ENCODE measurements around the gene TBL1XR1. TPM values are rescaled to one million over a fixed set of nuclear protein-coding genes. Genes with fewer than 3 reads are reported as not detected.

TBL1XR1 gene
- total RNA-seq, 1 experiment from 2014 or later = 192 TPM

DNA sequence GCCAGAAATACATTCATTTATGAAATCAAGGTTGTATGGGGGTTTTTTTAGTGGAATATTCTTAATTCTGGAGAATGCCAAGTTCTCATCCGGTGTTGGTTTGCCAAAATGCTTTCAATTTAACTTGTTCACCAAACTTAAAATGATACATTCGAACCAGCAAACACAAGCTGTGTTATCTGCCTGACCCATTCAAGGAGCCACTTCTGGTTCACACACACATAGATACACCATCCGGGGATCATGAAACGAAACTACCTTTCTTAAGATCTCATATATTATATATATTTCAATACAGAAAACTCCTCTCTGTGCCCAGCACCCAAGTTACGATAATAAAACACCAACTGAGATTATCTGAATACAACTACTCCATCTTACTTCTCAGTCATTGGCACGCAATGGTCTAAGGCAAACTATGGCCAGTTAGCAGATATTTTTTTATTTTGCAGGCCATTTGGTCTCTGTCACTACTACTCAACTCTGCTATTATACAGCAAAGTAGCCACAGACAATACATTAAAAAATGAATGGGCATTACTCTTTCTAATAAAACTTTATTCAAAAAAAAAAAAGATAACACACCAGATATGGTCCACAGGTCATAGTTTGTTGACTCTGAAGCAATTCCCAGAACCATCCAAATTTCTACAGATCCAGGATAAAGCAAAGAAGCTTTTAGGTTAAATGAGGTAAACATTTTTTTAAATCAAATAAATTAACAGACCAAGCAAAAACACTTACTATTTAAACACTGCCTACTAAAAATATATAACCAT lies 89.6 kb downstream of the TBL1XR1 start:
- H3K4me3 ChIP-seq (ENCODE audit: low read depth in 2 of 2, low read length in 2 of 2) = no peak overlapping the region
- BruUV-seq (replicated peaks) = no TSS peak
- ChIA-PET CTCF (no interaction called here), POLR2A (no interaction called here)
- ATAC-seq (no peak), DNase-seq (ENCODE audit: low read depth, low spot score) (no peak)
- peaks cover 67% of the 10 kb centered on the region for H3K4me1 ChIP-seq (ENCODE audit: control insufficient read depth, insufficient read depth, low read length)
- H3K9me3 ChIP-seq (ENCODE audit: control insufficient read depth, insufficient read depth, low read depth, low read length) = no peaks in the 10 kb centered on the region
- TF ChIP-seq SIN3A (IDR thresholded peaks at IDR 0.05; ENCODE audit: borderline replicate concordance, insufficient read depth, low read depth, low read length) (no peak), TCF7L2 (IDR thresholded peaks at IDR 0.05; ENCODE audit: low read depth, low read length) (no peak), POLR2AphosphoS5 (IDR thresholded peaks at IDR 0.05; ENCODE audit: low read depth, low read length) (no peak)
- TF ChIP-seq, protein P1, sequence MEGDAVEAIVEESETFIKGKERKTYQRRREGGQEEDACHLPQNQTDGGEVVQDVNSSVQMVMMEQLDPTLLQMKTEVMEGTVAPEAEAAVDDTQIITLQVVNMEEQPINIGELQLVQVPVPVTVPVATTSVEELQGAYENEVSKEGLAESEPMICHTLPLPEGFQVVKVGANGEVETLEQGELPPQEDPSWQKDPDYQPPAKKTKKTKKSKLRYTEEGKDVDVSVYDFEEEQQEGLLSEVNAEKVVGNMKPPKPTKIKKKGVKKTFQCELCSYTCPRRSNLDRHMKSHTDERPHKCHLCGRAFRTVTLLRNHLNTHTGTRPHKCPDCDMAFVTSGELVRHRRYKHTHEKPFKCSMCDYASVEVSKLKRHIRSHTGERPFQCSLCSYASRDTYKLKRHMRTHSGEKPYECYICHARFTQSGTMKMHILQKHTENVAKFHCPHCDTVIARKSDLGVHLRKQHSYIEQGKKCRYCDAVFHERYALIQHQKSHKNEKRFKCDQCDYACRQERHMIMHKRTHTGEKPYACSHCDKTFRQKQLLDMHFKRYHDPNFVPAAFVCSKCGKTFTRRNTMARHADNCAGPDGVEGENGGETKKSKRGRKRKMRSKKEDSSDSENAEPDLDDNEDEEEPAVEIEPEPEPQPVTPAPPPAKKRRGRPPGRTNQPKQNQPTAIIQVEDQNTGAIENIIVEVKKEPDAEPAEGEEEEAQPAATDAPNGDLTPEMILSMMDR (IDR thresholded peaks at IDR 0.05) = no peak
- TF ChIP-seq, protein P2, sequence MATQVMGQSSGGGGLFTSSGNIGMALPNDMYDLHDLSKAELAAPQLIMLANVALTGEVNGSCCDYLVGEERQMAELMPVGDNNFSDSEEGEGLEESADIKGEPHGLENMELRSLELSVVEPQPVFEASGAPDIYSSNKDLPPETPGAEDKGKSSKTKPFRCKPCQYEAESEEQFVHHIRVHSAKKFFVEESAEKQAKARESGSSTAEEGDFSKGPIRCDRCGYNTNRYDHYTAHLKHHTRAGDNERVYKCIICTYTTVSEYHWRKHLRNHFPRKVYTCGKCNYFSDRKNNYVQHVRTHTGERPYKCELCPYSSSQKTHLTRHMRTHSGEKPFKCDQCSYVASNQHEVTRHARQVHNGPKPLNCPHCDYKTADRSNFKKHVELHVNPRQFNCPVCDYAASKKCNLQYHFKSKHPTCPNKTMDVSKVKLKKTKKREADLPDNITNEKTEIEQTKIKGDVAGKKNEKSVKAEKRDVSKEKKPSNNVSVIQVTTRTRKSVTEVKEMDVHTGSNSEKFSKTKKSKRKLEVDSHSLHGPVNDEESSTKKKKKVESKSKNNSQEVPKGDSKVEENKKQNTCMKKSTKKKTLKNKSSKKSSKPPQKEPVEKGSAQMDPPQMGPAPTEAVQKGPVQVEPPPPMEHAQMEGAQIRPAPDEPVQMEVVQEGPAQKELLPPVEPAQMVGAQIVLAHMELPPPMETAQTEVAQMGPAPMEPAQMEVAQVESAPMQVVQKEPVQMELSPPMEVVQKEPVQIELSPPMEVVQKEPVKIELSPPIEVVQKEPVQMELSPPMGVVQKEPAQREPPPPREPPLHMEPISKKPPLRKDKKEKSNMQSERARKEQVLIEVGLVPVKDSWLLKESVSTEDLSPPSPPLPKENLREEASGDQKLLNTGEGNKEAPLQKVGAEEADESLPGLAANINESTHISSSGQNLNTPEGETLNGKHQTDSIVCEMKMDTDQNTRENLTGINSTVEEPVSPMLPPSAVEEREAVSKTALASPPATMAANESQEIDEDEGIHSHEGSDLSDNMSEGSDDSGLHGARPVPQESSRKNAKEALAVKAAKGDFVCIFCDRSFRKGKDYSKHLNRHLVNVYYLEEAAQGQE (IDR thresholded peaks at IDR 0.05; ENCODE audit: insufficient read depth in 1 of 2, low read depth in 2 of 2, low read length in 1 of 2) = no peak
- H3K36me3 ChIP-seq (ENCODE audit: control insufficient read depth, insufficient read depth, low read length) = no peaks in the 10 kb centered on the region
- H3K27ac ChIP-seq (ENCODE audit: low read length) = no peak overlapping the region; the same call in 1 of the 2 replicates
- intact Hi-C loops (cut with micrococcal nuclease; ENCODE audit: unreplicated experiment) = no loop called here
- H3K27me3 ChIP-seq (ENCODE audit: control insufficient read depth, insufficient read depth, low read length) = no peaks in the 10 kb centered on the region
- in situ Hi-C loops (cut with HindIII; ENCODE audit: low pct_unique_long_range_greater_than_20kb, low sequenced_read_pairs) = no loop called here

DNA sequence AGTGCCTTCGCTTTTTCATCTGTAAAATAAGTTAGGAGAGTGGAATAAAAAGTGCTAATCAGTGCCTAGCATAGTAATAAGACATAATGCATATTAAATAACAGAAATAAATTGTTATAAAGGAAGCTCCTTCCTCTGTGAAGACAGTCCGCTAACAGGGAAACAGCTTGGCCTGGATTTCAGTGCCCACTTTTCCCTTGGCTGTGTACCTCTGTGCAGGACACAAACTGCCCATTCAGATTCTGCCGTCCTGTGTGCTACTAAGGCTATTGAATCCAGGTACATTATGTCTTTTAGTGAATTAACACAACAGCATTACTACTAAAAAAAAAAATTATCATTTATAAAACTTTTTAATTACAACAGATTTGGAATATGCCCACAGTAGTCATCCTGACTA lies 90.7 kb downstream of the TBL1XR1 start:
- Histone ChIP-seq H3K4me3 (ENCODE audit: low read depth in 2 of 2, low read length in 2 of 2) (no peak overlapping the region), H3K9me3 (ENCODE audit: control insufficient read depth, insufficient read depth, low read depth, low read length) (no peaks in the 10 kb centered on the region), H3K4me1 (ENCODE audit: control insufficient read depth, insufficient read depth, low read length) (peaks cover 63% of the 10 kb centered on the region), H3K27ac (ENCODE audit: low read length) (peak overlapping the region; percentile 39), H3K27me3 (ENCODE audit: control insufficient read depth, insufficient read depth, low read length) (no peaks in the 10 kb centered on the region), H3K36me3 (ENCODE audit: control insufficient read depth, insufficient read depth, low read length) (no peaks in the 10 kb centered on the region)
- no TSS peak for BruUV-seq (replicated peaks)
- TF ChIP-seq, protein P1 (IDR thresholded peaks at IDR 0.05) = no peak
- no peak for TF ChIP-seq SIN3A (IDR thresholded peaks at IDR 0.05; ENCODE audit: borderline replicate concordance, insufficient read depth, low read depth, low read length)
- no peak for TF ChIP-seq POLR2AphosphoS5 (IDR thresholded peaks at IDR 0.05; ENCODE audit: low read depth, low read length)
- TF ChIP-seq, protein P2 (IDR thresholded peaks at IDR 0.05; ENCODE audit: insufficient read depth in 1 of 2, low read depth in 2 of 2, low read length in 1 of 2) = no peak
- no peak for TF ChIP-seq TCF7L2 (IDR thresholded peaks at IDR 0.05; ENCODE audit: low read depth, low read length)
- ATAC-seq = peak; percentile 56; the same call in 1 of the 2 replicates
- in situ Hi-C loops (cut with HindIII; ENCODE audit: low pct_unique_long_range_greater_than_20kb, low sequenced_read_pairs) = no loop called here
- DNase-seq (ENCODE audit: low read depth, low spot score) = no peak
- POLR2A ChIA-PET = interaction anchor here (0.6 kb wide), 1 partner anchor 290 kb away, joined by 3 read pairs; no protein-coding TSS in a partner anchor
- CTCF ChIA-PET = interaction anchor here (0.6 kb wide), 1 partner anchor 81 kb away, joined by 3 read pairs; no protein-coding TSS in a partner anchor
- intact Hi-C loops (cut with micrococcal nuclease; ENCODE audit: unreplicated experiment) = no loop called here

Measured in Panc1 (cell line).